ENCODE measurements around the gene LGR6.

Gene LGR6

DNA sequence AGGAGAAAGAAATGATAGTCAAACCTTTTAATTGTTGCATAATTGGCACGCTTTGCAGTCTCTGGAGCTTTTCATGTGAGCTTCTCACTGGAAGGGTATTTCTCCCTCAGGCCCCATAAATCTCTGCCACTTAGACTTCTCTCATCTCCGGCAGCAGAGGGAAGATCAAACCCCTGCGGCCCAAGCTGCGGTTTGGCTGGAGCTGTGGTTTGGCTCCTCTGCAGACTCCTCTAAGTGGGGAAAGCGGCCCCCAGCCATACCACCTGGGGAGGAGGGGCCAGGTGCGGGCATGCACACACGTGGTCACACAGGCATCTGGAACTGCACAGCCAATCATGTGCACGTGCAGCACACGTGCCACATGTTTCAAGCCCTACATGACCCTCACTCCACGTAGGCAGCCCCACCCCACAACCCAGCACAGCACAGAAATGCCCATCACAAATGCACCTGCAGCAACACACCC lies 89.8 kb downstream of the LGR6 start (continued):
- TF ChIP-seq GLIS2 (tag by site-specific recombination; IDR thresholded peaks at IDR 0.05) (peak; percentile 76), HOXC10 (CRISPR knock-in tag; IDR thresholded peaks at IDR 0.05) (no peak), ZNF155 (tag by site-specific recombination; IDR thresholded peaks at IDR 0.05) (no peak), KLF7 (tag by site-specific recombination; IDR thresholded peaks at IDR 0.05; ENCODE audit: borderline replicate concordance) (no peak), ZNF510 (tag by site-specific recombination; IDR thresholded peaks at IDR 0.05; ENCODE audit: insufficient replicate concordance) (no peak), ZNF660 (tag by site-specific recombination; IDR thresholded peaks at IDR 0.05) (0 out of 2 replicates have a peak, but pooled peaks have one; percentile 45), ZNF2 (tag by site-specific recombination; IDR thresholded peaks at IDR 0.05) (no peak; the same call in 1 of the 2 replicates), ZNF514 (tag by site-specific recombination; IDR thresholded peaks at IDR 0.05) (no peak), ZNF175 (tag by site-specific recombination; IDR thresholded peaks at IDR 0.05) (no peak), ZNF558 (tag by site-specific recombination; IDR thresholded peaks at IDR 0.05) (peak; percentile 29; the same call in 1 of the 2 replicates), BCL11B (tag by site-specific recombination; IDR thresholded peaks at IDR 0.05; ENCODE audit: low read depth) (no peak), EGR2 (tag by site-specific recombination; IDR thresholded peaks at IDR 0.05; ENCODE audit: low read depth) (no peak), ZNF658 (tag by site-specific recombination; IDR thresholded peaks at IDR 0.05) (no peak), ZNF561 (tag by site-specific recombination; IDR thresholded peaks at IDR 0.05; ENCODE audit: borderline replicate concordance) (peak; percentile 78; the same call in 1 of the 2 replicates), ZFHX2 (tag by site-specific recombination; conservative IDR thresholded peaks at IDR 0.05) (peak; percentile 20; the same call in 1 of the 2 replicates), ZNF843 (tag by site-specific recombination; IDR thresholded peaks at IDR 0.05) (peak; percentile 84), ZNF423 (tag by site-specific recombination; IDR thresholded peaks at IDR 0.05) (peak; percentile 73), ZNF585B (tag by site-specific recombination; IDR thresholded peaks at IDR 0.05) (no peak), ZNF184 (tag by site-specific recombination; IDR thresholded peaks at IDR 0.05) (0 out of 2 replicates have a peak, but pooled peaks have one; percentile 62)
- TF ChIP-seq, protein P1, sequence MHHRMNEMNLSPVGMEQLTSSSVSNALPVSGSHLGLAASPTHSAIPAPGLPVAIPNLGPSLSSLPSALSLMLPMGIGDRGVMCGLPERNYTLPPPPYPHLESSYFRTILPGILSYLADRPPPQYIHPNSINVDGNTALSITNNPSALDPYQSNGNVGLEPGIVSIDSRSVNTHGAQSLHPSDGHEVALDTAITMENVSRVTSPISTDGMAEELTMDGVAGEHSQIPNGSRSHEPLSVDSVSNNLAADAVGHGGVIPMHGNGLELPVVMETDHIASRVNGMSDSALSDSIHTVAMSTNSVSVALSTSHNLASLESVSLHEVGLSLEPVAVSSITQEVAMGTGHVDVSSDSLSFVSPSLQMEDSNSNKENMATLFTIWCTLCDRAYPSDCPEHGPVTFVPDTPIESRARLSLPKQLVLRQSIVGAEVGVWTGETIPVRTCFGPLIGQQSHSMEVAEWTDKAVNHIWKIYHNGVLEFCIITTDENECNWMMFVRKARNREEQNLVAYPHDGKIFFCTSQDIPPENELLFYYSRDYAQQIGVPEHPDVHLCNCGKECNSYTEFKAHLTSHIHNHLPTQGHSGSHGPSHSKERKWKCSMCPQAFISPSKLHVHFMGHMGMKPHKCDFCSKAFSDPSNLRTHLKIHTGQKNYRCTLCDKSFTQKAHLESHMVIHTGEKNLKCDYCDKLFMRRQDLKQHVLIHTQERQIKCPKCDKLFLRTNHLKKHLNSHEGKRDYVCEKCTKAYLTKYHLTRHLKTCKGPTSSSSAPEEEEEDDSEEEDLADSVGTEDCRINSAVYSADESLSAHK (tag by site-specific recombination; IDR thresholded peaks at IDR 0.05) = peak; percentile 64
- TF ChIP-seq, protein P2, sequence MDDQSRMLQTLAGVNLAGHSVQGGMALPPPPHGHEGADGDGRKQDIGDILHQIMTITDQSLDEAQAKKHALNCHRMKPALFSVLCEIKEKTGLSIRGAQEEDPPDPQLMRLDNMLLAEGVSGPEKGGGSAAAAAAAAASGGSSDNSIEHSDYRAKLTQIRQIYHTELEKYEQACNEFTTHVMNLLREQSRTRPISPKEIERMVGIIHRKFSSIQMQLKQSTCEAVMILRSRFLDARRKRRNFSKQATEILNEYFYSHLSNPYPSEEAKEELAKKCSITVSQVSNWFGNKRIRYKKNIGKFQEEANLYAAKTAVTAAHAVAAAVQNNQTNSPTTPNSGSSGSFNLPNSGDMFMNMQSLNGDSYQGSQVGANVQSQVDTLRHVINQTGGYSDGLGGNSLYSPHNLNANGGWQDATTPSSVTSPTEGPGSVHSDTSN (CRISPR knock-in tag; IDR thresholded peaks at IDR 0.05) = peak; percentile 25
- TF ChIP-seq, protein P3, sequence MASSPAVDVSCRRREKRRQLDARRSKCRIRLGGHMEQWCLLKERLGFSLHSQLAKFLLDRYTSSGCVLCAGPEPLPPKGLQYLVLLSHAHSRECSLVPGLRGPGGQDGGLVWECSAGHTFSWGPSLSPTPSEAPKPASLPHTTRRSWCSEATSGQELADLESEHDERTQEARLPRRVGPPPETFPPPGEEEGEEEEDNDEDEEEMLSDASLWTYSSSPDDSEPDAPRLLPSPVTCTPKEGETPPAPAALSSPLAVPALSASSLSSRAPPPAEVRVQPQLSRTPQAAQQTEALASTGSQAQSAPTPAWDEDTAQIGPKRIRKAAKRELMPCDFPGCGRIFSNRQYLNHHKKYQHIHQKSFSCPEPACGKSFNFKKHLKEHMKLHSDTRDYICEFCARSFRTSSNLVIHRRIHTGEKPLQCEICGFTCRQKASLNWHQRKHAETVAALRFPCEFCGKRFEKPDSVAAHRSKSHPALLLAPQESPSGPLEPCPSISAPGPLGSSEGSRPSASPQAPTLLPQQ (tag by site-specific recombination; IDR thresholded peaks at IDR 0.05) = peak; percentile 66; the same call in 1 of the 2 replicates
- TF ChIP-seq, protein P4, sequence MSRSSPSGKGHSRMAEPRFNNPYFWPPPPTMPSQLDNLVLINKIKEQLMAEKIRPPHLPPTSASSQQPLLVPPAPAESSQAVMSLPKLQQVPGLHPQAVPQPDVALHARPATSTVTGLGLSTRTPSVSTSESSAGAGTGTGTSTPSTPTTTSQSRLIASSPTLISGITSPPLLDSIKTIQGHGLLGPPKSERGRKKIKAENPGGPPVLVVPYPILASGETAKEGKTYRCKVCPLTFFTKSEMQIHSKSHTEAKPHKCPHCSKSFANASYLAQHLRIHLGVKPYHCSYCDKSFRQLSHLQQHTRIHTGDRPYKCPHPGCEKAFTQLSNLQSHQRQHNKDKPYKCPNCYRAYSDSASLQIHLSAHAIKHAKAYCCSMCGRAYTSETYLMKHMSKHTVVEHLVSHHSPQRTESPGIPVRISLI (tag by site-specific recombination; IDR thresholded peaks at IDR 0.05) = no peak
- TF ChIP-seq, protein P5, sequence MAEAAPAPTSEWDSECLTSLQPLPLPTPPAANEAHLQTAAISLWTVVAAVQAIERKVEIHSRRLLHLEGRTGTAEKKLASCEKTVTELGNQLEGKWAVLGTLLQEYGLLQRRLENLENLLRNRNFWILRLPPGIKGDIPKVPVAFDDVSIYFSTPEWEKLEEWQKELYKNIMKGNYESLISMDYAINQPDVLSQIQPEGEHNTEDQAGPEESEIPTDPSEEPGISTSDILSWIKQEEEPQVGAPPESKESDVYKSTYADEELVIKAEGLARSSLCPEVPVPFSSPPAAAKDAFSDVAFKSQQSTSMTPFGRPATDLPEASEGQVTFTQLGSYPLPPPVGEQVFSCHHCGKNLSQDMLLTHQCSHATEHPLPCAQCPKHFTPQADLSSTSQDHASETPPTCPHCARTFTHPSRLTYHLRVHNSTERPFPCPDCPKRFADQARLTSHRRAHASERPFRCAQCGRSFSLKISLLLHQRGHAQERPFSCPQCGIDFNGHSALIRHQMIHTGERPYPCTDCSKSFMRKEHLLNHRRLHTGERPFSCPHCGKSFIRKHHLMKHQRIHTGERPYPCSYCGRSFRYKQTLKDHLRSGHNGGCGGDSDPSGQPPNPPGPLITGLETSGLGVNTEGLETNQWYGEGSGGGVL (tag by site-specific recombination; IDR thresholded peaks at IDR 0.05) = no peak
- TF ChIP-seq, protein P6, sequence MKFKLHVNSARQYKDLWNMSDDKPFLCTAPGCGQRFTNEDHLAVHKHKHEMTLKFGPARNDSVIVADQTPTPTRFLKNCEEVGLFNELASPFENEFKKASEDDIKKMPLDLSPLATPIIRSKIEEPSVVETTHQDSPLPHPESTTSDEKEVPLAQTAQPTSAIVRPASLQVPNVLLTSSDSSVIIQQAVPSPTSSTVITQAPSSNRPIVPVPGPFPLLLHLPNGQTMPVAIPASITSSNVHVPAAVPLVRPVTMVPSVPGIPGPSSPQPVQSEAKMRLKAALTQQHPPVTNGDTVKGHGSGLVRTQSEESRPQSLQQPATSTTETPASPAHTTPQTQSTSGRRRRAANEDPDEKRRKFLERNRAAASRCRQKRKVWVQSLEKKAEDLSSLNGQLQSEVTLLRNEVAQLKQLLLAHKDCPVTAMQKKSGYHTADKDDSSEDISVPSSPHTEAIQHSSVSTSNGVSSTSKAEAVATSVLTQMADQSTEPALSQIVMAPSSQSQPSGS (tag by site-specific recombination; IDR thresholded peaks at IDR 0.05; ENCODE audit: low read depth) = 0 out of 2 replicates have a peak, but pooled peaks have one; percentile 23
- TF ChIP-seq, protein P7, sequence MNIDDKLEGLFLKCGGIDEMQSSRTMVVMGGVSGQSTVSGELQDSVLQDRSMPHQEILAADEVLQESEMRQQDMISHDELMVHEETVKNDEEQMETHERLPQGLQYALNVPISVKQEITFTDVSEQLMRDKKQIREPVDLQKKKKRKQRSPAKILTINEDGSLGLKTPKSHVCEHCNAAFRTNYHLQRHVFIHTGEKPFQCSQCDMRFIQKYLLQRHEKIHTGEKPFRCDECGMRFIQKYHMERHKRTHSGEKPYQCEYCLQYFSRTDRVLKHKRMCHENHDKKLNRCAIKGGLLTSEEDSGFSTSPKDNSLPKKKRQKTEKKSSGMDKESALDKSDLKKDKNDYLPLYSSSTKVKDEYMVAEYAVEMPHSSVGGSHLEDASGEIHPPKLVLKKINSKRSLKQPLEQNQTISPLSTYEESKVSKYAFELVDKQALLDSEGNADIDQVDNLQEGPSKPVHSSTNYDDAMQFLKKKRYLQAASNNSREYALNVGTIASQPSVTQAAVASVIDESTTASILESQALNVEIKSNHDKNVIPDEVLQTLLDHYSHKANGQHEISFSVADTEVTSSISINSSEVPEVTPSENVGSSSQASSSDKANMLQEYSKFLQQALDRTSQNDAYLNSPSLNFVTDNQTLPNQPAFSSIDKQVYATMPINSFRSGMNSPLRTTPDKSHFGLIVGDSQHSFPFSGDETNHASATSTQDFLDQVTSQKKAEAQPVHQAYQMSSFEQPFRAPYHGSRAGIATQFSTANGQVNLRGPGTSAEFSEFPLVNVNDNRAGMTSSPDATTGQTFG (tag by site-specific recombination; IDR thresholded peaks at IDR 0.05; ENCODE audit: borderline replicate concordance) = no peak
